Tibial nerve (tissue), 4 donors: ENCODE results near the gene FAM168B. TPM values are rescaled to one million over a fixed set of nuclear protein-coding genes. Genes with fewer than 3 reads are reported as not detected.

Experiments
- DNase-seq, 2 donors: peaks; one replicate each; pipeline ENCODE4 v3.0.0-alpha.2; 2019; ENCODE audit warnings: low spot score in 2 of 2
- H3K27ac ChIP-seq, 4 donors: fragments of 200-600 bp; sonication (generic) in 3 of 4; one replicate each; pipeline ENCODE4 v1.5.1; 2017 to 2019; ENCODE audit warnings: mild to moderate bottlenecking in 1 of 4
- H3K27me3 ChIP-seq, 2 donors: fragments of 200-600 bp; sonication (generic) in 1 of 2; one replicate each; pipeline versions ENCODE4 v1.5.1 to v1.6.0; 2017 to 2019
- H3K36me3 ChIP-seq, 3 donors: fragments of 200-600 bp; sonication (generic); one replicate each; pipeline ENCODE4 v1.5.1; 2018 to 2019
- H3K4me1 ChIP-seq, 4 donors: fragments of 200-600 bp; sonication (generic) in 3 of 4; one replicate each; pipeline ENCODE4 v1.5.1; 2017 to 2019
- H3K4me3 ChIP-seq, 4 donors: fragments of 200-600 bp; sonication (generic) in 3 of 4; one replicate each; pipeline ENCODE4 v1.5.1; 2017 to 2019; ENCODE audit warnings: mild to moderate bottlenecking in 1 of 4, moderate library complexity in 1 of 4
- H3K9me3 ChIP-seq, 4 donors: fragments of 200-600 bp; sonication (generic) in 3 of 4; one replicate each; pipeline ENCODE4 v1.5.1; 2017 to 2019
- CTCF ChIP-seq, 5 experiments: fragments of 200-600 bp in 3 of 5; fragments of 450-650 bp in 2 of 5; sonication (generic) in 3 of 5; IDR thresholded peaks; one replicate each; pipeline ENCODE4 v1.5.1; 2016 to 2019; ENCODE audit warnings: antibody characterized with exemption in 5 of 5, mild to moderate bottlenecking in 3 of 5, moderate library complexity in 2 of 5
- EP300 ChIP-seq, 2 donors: sonication (generic); formaldehyde crosslinking; IDR thresholded peaks; one replicate each; pipeline ENCODE4 v1.6.1; 2017; ENCODE audit warnings: antibody characterized with exemption in 2 of 2, mild to moderate bottlenecking in 1 of 2
- POLR2A ChIP-seq, 2 donors: fragments of 450-650 bp; IDR thresholded peaks; one replicate each; pipeline ENCODE4 v1.6.1; 2017; ENCODE audit warnings: antibody characterized with exemption in 2 of 2, mild to moderate bottlenecking in 2 of 2, moderate library complexity in 2 of 2
- WGBS, 2 donors: methylation state at CpG; one replicate each; pipeline ENCODE4 v1.1.5; 2018; 5-methylcytosine and 5-hydroxymethylcytosine counted together
- total RNA-seq, 4 donors: library from RNA; depleted of rRNA; stranded (reverse); fragments of >200 nt; gene quantifications; one replicate each; pipeline ENCODE4 v1.1.0, GENCODE V29; 2016

Gene FAM168B
- total RNA-seq, 4 donors from 2014 or later: 96.0 to 115 (median 107) TPM

- TF ChIP-seq CTCF (IDR thresholded peaks at IDR 0.05) (no peak), EP300 (IDR thresholded peaks at IDR 0.05) (no peak), POLR2A (IDR thresholded peaks at IDR 0.05) (no peak)
Observed at GRCh38 chr2:131037398-131038257, 55.6 kb downstream of the FAM168B start.

GRCh38 chr2:131036696-131037397 lies 56.4 kb downstream of the FAM168B start:
- H3K36me3 ChIP-seq: peaks cover 0 to 10% (median 0%) of the 10 kb centered on the region in 3 donors
- DNase-seq: no peak
- H3K9me3 ChIP-seq: no peaks in the 10 kb centered on the region
- peaks cover 0 to 24% (median 5%) of the 10 kb centered on the region in 4 donors for H3K4me1 ChIP-seq
- no peak for TF ChIP-seq EP300 (IDR thresholded peaks at IDR 0.05)
- 93 to 94% methylated on average over 5 to 11 of the region's 11 CpGs for WGBS, 2 donors
- H3K27ac ChIP-seq: no peak overlapping the region
- H3K27me3 ChIP-seq: peaks cover 0 to 4% of the 10 kb centered on the region in 2 donors
- no peak overlapping the region for H3K4me3 ChIP-seq

More at GRCh38 chr2:131037398-131038257, 55.6 kb downstream of the FAM168B start:
- H3K9me3 ChIP-seq: no peaks in the 10 kb centered on the region
- peaks cover 0 to 24% (median 5%) of the 10 kb centered on the region in 4 donors for H3K4me1 ChIP-seq
- peaks cover 0 to 18% (median 0%) of the 10 kb centered on the region in 3 donors for H3K36me3 ChIP-seq
- H3K4me3 ChIP-seq: no peak overlapping the region
- 72 to 76% methylated on average over 6 of the region's 6 CpGs for WGBS, 2 donors
- no peak for DNase-seq
- H3K27ac ChIP-seq: no peak overlapping the region
- H3K27me3 ChIP-seq: peaks cover 0 to 4% of the 10 kb centered on the region in 2 donors

GRCh38 chr2:131036269-131036668 lies 57.0 kb downstream of the FAM168B start:
- no peak overlapping the region for H3K27ac ChIP-seq
- TF ChIP-seq POLR2A (IDR thresholded peaks at IDR 0.05) (no peak), EP300 (IDR thresholded peaks at IDR 0.05) (no peak), CTCF (IDR thresholded peaks at IDR 0.05) (no peak)
- peaks cover 0 to 4% of the 10 kb centered on the region in 2 donors for H3K27me3 ChIP-seq
- no peaks in the 10 kb centered on the region for H3K9me3 ChIP-seq
- 66 to 85% methylated on average over 6 of the region's 6 CpGs for WGBS, 2 donors
- no peak for DNase-seq
- peaks cover 0 to 24% (median 5%) of the 10 kb centered on the region in 4 donors for H3K4me1 ChIP-seq
- H3K4me3 ChIP-seq: no peak overlapping the region
- peaks cover 0 to 4% (median 0%) of the 10 kb centered on the region in 3 donors for H3K36me3 ChIP-seq

GRCh38 chr2:131035826-131036231 lies 57.4 kb downstream of the FAM168B start:
- Histone ChIP-seq H3K36me3 (no peaks in the 10 kb centered on the region), H3K4me3 (peak overlapping the region in 2 of 4 donors; percentile 35 to 58), H3K4me1 (peaks cover 0 to 24% (median 5%) of the 10 kb centered on the region in 4 donors), H3K27me3 (peaks cover 0 to 4% of the 10 kb centered on the region in 2 donors), H3K9me3 (no peaks in the 10 kb centered on the region), H3K27ac (no peak overlapping the region)
- WGBS, 2 donors: 78 to 83% methylated on average over 8 to 10 of the region's 10 CpGs
- no peak for DNase-seq
- no peak for TF ChIP-seq EP300 (IDR thresholded peaks at IDR 0.05)
- no peak for TF ChIP-seq CTCF (IDR thresholded peaks at IDR 0.05)
- no peak for TF ChIP-seq POLR2A (IDR thresholded peaks at IDR 0.05)

GRCh38 chr2:131035112-131035825 lies 58.0 kb downstream of the FAM168B start:
- Histone ChIP-seq H3K4me3 (peak overlapping the region in 3 of 4 donors; percentile 12 to 58 (median 35)), H3K4me1 (peaks cover 0 to 24% (median 5%) of the 10 kb centered on the region in 4 donors), H3K27ac (no peak overlapping the region), H3K27me3 (peaks cover 0 to 4% of the 10 kb centered on the region in 2 donors), H3K36me3 (no peaks in the 10 kb centered on the region), H3K9me3 (no peaks in the 10 kb centered on the region)
- TF ChIP-seq CTCF (IDR thresholded peaks at IDR 0.05): no peak
- no peak for TF ChIP-seq EP300 (IDR thresholded peaks at IDR 0.05)
- no peak for TF ChIP-seq POLR2A (IDR thresholded peaks at IDR 0.05)
- DNase-seq: no peak
- WGBS, 2 donors: 9 to 12% methylated on average over 35 to 46 of the region's 65 CpGs
